Naive thymus-derived CD8-positive, alpha-beta T cell (primary cell): Measurements from ENCODE around the gene RBCK1. TPM values are rescaled to one million over a fixed set of nuclear protein-coding genes. Genes with fewer than 3 reads are reported as not detected.

Experiments used
- ATAC-seq, 2 donors: fragments of 150-1000 bp; cut with Tn5 transposase in 1 of 2; sonication (Bioruptor Pico), chemical (Tn5 transposase) in 1 of 2; 1 replicate in 1 of 2; 2 replicates in 1 of 2; pipeline ENCODE4 v1.10.0; 2021; ENCODE audit warnings: mild to moderate bottlenecking in 2 of 2, moderate library complexity in 2 of 2
- POLR2A ChIA-PET: fragments of 350-600 bp; sonication (Branson Sonifier 250); formaldehyde crosslinking; loops from one replicate; lab custom pipeline; 2021; ENCODE audit warnings: antibody characterized with exemption; lab: Charles Lee
- DNase-seq, 10 donors: peaks; one replicate each; pipeline versions ENCODE4 v3.0.0 to v3.0.0-alpha.2; 2020 to 2022
- H3K27ac Mint-ChIP-seq, 10 donors: one replicate each; pipeline ENCODE4 v1.8.0; 2020 to 2022; ENCODE audit warnings: mild to moderate bottlenecking in 10 of 10, mixed read lengths in 10 of 10, moderate library complexity in 4 of 10, inconsistent platforms in 1 of 10
- H3K27me3 Mint-ChIP-seq, 5 donors: one replicate each; pipeline ENCODE4 v1.8.0; 2021 to 2022; ENCODE audit warnings: mixed read lengths in 5 of 5
- H3K36me3 Mint-ChIP-seq, 3 donors: one replicate each; pipeline ENCODE4 v1.8.0; 2020 to 2022; ENCODE audit warnings: mixed read lengths in 3 of 3, mild to moderate bottlenecking in 2 of 3, inconsistent platforms in 1 of 3
- H3K4me1 Mint-ChIP-seq, 4 donors: one replicate each; pipeline ENCODE4 v1.8.0; 2021 to 2022; ENCODE audit warnings: mixed read lengths in 4 of 4
- H3K4me3 Mint-ChIP-seq, 10 donors: one replicate each; pipeline ENCODE4 v1.8.0; 2020 to 2022; ENCODE audit warnings: mild to moderate bottlenecking in 10 of 10, mixed read lengths in 10 of 10, moderate library complexity in 6 of 10, inconsistent platforms in 1 of 10
- H3K9me3 Mint-ChIP-seq, 9 donors: one replicate each; pipeline ENCODE4 v1.8.0; 2020 to 2022; ENCODE audit warnings: mixed read lengths in 9 of 9, mild to moderate bottlenecking in 3 of 9, inconsistent platforms in 1 of 9, moderate library complexity in 1 of 9
- polyA plus RNA-seq, 3 donors: library from polyadenylated mRNA; unstranded; fragments of 300-500 nt; fragmentation: Illumina TruSeq; gene quantifications; one replicate each; pipeline ENCODE4 v1.2.3, GENCODE V29; 2021
- total RNA-seq, 8 experiments: library from RNA in 2 of 8; stranded (reverse) in 2 of 8; gene quantifications; one replicate each; pipeline ENCODE4 v1.2.3 and lab custom pipeline; 2021 to 2026

Gene RBCK1
- total and polyA plus RNA-seq, 5 experiments from 2014 or later = 65.3 to 116 (median 82.2) TPM

DNA sequence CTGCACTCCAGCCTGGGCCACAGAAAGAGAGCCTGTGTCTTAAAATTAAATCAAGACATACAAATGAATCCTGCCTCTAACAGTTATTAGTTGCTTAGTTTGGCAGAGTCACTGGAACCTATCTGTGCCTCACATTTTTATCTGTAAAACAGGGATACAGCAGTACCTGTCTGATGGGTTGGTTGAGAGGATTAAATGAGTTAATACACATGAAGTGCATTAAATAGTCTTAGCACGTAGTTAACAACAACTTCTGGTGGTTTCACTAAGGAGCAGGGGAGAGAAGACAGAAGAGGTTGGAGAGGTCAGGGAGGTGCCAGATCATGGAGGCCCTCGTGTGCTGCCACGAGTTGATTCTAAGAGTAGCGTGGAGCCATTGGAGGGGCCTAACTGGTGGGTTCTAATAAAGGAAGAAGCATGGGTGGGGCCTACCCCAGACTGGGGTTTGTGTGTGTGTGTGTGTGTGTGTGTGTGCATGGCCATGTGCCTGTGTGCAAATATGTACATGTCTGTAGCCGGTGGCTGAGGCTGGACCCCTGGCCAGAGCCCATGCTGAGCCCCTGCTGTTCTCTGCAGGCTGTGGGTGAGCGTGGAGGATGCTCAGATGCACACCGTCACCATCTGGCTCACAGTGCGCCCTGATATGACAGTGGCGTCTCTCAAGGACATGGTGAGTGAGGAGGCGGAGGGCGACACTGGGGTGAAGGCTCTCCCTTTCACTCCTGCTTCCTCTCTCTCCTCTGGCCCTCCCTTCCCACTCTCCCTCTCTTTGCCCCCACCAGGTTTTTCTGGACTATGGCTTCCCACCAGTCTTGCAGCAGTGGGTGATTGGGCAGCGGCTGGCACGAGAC lies 9.1 kb downstream of the RBCK1 start:
- POLR2A ChIA-PET = no interaction called here
- peaks cover 16 to 37% (median 31%) of the 10 kb centered on the region in 4 donors for H3K4me1 Mint-ChIP-seq
- no peaks in the 10 kb centered on the region for H3K27me3 Mint-ChIP-seq
- DNase-seq (no peak), ATAC-seq (no peak)
- no peak overlapping the region for H3K4me3 Mint-ChIP-seq
- H3K27ac Mint-ChIP-seq = peak overlapping the region in 3 of 10 donors; percentile 2 to 53 (median 23)
- peaks cover 0 to 70% (median 27%) of the 10 kb centered on the region in 3 donors for H3K36me3 Mint-ChIP-seq
- no peaks in the 10 kb centered on the region for H3K9me3 Mint-ChIP-seq

DNA sequence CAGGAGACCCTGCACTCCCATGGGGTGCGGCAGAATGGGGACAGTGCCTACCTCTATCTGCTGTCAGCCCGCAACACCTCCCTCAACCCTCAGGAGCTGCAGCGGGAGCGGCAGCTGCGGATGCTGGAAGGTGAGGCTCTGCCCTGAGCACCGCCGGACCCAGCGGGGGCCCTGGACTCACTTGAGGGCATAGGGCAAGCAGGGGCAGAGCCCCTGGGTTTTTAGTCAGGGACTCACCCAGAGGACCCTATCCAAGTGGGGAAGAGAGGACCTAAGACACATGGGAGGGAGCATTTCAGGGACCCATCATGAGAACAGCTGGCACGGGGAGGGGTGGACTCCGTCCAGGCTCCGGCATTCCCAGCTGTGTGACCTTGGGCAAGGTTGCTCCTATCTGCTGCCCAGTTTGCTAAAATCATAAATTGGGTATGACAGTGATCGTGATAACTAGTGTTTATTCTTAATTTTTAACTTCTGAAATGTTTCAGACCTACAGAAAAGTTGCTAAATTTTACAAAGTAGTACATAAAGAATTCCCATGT lies 9.8 kb downstream of the RBCK1 start:
- ATAC-seq (no peak), DNase-seq (no peak)
- no peak overlapping the region for H3K27ac Mint-ChIP-seq
- H3K9me3 Mint-ChIP-seq = no peaks in the 10 kb centered on the region
- POLR2A ChIA-PET = no interaction called here
- no peaks in the 10 kb centered on the region for H3K27me3 Mint-ChIP-seq
- H3K4me1 Mint-ChIP-seq = peaks cover 15 to 33% (median 29%) of the 10 kb centered on the region in 4 donors
- peaks cover 0 to 70% (median 24%) of the 10 kb centered on the region in 3 donors for H3K36me3 Mint-ChIP-seq
- H3K4me3 Mint-ChIP-seq = no peak overlapping the region

DNA sequence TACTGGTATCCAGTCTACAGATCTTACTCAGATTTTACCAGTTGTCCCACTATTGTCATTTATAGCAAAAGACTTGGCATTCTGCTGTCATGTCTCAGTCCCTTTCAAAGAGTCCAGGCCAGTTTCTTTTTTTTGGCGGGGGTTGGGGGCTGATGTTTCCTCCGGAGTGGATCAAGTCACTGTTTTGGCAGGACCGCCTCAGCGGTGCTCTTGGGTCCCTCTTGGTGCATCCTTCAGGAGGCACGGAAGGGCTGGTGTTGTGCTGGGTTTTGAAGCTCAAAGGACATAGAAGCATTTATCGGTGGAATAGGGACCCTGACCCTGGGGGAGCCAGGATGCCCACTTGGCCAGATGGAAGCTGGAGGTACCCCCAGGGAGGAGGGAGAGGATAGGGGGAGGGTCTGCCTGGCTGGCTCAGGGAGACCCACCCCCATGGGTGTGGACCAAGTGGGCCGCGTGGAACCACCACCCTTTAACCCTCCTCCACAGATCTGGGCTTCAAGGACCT lies 10.8 kb downstream of the RBCK1 start:
- H3K4me1 Mint-ChIP-seq = peaks cover 12 to 26% (median 22%) of the 10 kb centered on the region in 4 donors
- peaks cover 0 to 67% (median 19%) of the 10 kb centered on the region in 3 donors for H3K36me3 Mint-ChIP-seq
- no peak for DNase-seq
- POLR2A ChIA-PET = no interaction called here
- no peaks in the 10 kb centered on the region for H3K9me3 Mint-ChIP-seq
- ATAC-seq = no peak
- peak overlapping the region in 1 of 10 donors; percentile 31 for H3K27ac Mint-ChIP-seq
- H3K27me3 Mint-ChIP-seq = no peaks in the 10 kb centered on the region
- H3K4me3 Mint-ChIP-seq = no peak overlapping the region

DNA sequence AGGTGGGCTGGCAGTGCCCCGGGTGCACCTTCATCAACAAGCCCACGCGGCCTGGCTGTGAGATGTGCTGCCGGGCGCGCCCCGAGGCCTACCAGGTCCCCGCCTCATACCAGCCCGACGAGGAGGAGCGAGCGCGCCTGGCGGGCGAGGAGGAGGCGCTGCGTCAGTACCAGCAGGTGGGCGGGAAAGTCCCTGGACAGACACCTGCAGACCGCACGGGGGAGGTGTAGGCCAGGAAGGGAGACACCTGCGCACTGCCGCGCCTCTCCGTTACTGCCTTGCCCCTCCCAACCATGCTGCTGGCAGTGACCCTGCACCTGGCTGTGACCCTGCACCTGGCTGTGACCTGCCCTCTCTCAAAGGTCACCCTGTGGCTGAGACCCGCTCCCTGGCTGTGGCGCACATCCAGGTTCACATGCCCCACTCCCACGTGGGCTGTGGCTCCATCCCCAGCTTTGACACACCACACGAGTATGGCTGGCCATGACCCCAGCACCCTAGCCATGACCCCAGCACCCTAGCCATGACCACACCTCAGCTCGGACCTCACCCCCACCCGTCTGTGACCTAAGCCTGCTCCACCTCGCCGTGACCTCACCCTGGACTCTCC lies 11.6 kb downstream of the RBCK1 start:
- Mint-ChIP-seq H3K36me3 (peaks cover 0 to 69% (median 21%) of the 10 kb centered on the region in 3 donors), H3K4me1 (peaks cover 14 to 26% (median 21%) of the 10 kb centered on the region in 4 donors), H3K27ac (peak overlapping the region in 2 of 10 donors; percentile 15 to 17), H3K9me3 (no peaks in the 10 kb centered on the region), H3K4me3 (no peak overlapping the region), H3K27me3 (no peaks in the 10 kb centered on the region)
- DNase-seq = no peak
- no peak for ATAC-seq
- POLR2A ChIA-PET = no interaction called here

GRCh38 chr20:420166-420620 lies 12.1 kb downstream of the RBCK1 start:
- POLR2A ChIA-PET = no interaction called here
- no peak for ATAC-seq
- Mint-ChIP-seq H3K4me1 (peaks cover 14 to 27% (median 22%) of the 10 kb centered on the region in 4 donors), H3K27me3 (no peaks in the 10 kb centered on the region), H3K4me3 (no peak overlapping the region), H3K36me3 (peaks cover 0 to 74% (median 21%) of the 10 kb centered on the region in 3 donors), H3K27ac (peak overlapping the region in 2 of 10 donors; percentile 15 to 17), H3K9me3 (no peaks in the 10 kb centered on the region)
- DNase-seq = no peak

- H3K36me3 Mint-ChIP-seq = peaks cover 0 to 72% (median 20%) of the 10 kb centered on the region in 3 donors
- no peak for ATAC-seq
- H3K9me3 Mint-ChIP-seq = no peaks in the 10 kb centered on the region
- H3K4me3 Mint-ChIP-seq = no peak overlapping the region
- POLR2A ChIA-PET = no interaction called here
- peak overlapping the region in 1 of 10 donors; percentile 92 for H3K27ac Mint-ChIP-seq
- peaks cover 10 to 22% (median 15%) of the 10 kb centered on the region in 4 donors for H3K4me1 Mint-ChIP-seq
- no peak for DNase-seq
- no peaks in the 10 kb centered on the region for H3K27me3 Mint-ChIP-seq
These were observed 12.8 kb downstream of the RBCK1 start for GRCh38 chr20:420721-421574.

GRCh38 chr20:421685-422250 lies 13.7 kb downstream of the RBCK1 start:
- no peak for ATAC-seq
- DNase-seq = no peak
- POLR2A ChIA-PET = no interaction called here
- no peaks in the 10 kb centered on the region for H3K27me3 Mint-ChIP-seq
- H3K36me3 Mint-ChIP-seq = peaks cover 0 to 70% (median 22%) of the 10 kb centered on the region in 3 donors
- peak overlapping the region in 1 of 10 donors; percentile 92 for H3K27ac Mint-ChIP-seq
- H3K9me3 Mint-ChIP-seq = no peaks in the 10 kb centered on the region
- H3K4me3 Mint-ChIP-seq = no peak overlapping the region
- H3K4me1 Mint-ChIP-seq = peaks cover 9 to 17% (median 11%) of the 10 kb centered on the region in 4 donors

GRCh38 chr20:426566-426965 lies 18.5 kb downstream of the RBCK1 start:
- Mint-ChIP-seq H3K27me3 (no peaks in the 10 kb centered on the region), H3K9me3 (no peaks in the 10 kb centered on the region), H3K27ac (no peak overlapping the region), H3K4me3 (no peak overlapping the region), H3K36me3 (peaks cover 0 to 73% (median 14%) of the 10 kb centered on the region in 3 donors), H3K4me1 (peaks cover 4 to 22% (median 6%) of the 10 kb centered on the region in 4 donors)
- POLR2A ChIA-PET = no interaction called here
- ATAC-seq (no peak), DNase-seq (no peak)

GRCh38 chr20:427401-427800 lies 19.3 kb downstream of the RBCK1 start:
- no peak overlapping the region for H3K4me3 Mint-ChIP-seq
- H3K27me3 Mint-ChIP-seq = no peaks in the 10 kb centered on the region
- H3K4me1 Mint-ChIP-seq = peaks cover 2 to 22% (median 6%) of the 10 kb centered on the region in 4 donors
- H3K36me3 Mint-ChIP-seq = peaks cover 0 to 65% (median 8%) of the 10 kb centered on the region in 3 donors
- no peak for DNase-seq
- POLR2A ChIA-PET = no interaction called here
- ATAC-seq = no peak
- H3K27ac Mint-ChIP-seq = no peak overlapping the region
- no peaks in the 10 kb centered on the region for H3K9me3 Mint-ChIP-seq

DNA sequence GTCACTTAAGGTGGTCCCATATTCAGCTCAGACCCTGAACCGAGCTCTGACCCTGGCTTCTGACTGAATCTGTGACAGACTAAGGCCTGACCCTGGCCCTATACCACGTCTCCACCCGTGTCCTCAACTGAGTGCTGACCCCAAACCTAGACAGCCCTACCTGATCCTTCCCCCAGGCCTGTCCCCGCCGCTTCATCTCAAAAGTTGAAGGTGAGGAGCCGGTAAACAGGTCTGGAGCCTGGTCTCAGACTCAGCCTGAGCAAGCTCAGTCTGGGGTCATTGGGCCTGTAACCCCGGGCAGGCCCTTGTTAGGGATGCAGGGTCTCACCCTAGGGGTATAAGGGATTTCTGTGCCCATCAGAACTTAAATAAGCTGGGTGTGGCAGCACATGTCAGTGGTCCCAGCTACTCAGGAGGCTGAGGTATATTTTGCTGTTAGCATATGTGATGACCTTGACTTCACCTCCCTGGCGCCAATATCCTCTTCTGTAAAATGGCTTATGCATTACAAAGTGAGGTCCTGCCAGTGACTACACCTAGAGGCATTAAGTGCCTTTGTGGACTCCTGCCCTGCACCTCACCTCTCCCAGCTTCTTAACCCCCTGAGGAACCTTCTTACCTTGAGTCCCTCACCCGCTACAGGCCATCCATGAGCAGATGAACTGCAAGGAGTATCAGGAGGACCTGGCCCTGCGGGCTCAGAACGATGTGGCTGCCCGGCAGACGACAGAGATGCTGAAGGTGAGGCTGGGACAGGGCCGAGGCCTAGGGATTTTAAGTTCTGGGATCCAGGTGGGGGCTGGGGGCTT lies 20.0 kb downstream of the RBCK1 start:
- H3K36me3 Mint-ChIP-seq = peaks cover 0 to 59% (median 7%) of the 10 kb centered on the region in 3 donors
- no peaks in the 10 kb centered on the region for H3K9me3 Mint-ChIP-seq
- POLR2A ChIA-PET = no interaction called here
- H3K27ac Mint-ChIP-seq = peak overlapping the region in 3 of 10 donors; percentile 21 to 66 (median 62)
- ATAC-seq = no peak
- no peak for DNase-seq
- peaks cover 6 to 27% (median 10%) of the 10 kb centered on the region in 4 donors for H3K4me1 Mint-ChIP-seq
- no peaks in the 10 kb centered on the region for H3K27me3 Mint-ChIP-seq
- H3K4me3 Mint-ChIP-seq = no peak overlapping the region

DNA sequence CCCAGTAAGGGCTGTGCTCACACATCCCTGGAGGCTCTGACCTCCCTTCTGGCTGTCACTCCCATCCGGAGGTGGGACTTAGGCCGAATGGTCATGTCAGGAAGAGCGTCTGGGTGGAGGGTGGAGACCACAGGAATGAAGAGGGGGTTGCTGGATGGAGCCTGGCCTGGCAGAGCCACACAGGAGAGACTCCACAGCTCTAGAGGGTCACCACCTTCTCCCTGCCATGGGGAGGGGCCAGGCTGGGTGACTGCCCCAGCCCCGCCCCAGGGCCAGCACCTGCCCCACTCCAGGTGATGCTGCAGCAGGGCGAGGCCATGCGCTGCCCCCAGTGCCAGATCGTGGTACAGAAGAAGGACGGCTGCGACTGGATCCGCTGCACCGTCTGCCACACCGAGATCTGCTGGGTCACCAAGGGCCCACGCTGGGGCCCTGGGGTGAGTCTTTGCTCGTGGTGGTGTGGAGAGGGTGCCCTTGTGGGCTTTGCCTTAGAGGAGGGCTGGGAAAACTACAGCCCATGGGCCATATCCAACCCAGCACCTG lies 20.6 kb downstream of the RBCK1 start:
- POLR2A ChIA-PET = no interaction called here
- no peak overlapping the region for H3K4me3 Mint-ChIP-seq
- peaks cover 0 to 54% (median 7%) of the 10 kb centered on the region in 3 donors for H3K36me3 Mint-ChIP-seq
- DNase-seq = no peak
- H3K27ac Mint-ChIP-seq = peak overlapping the region in 2 of 10 donors; percentile 14 to 62
- peaks cover 12 to 34% (median 16%) of the 10 kb centered on the region in 4 donors for H3K4me1 Mint-ChIP-seq
- H3K27me3 Mint-ChIP-seq = no peaks in the 10 kb centered on the region
- no peak for ATAC-seq
- no peaks in the 10 kb centered on the region for H3K9me3 Mint-ChIP-seq
